ENCODE results near the gene GRIA2.

GRCh38 chr4:157245351-157245750 is 24.8 kb downstream of the GRIA2 start:
- no peak for TF ChIP-seq CTCF (IDR thresholded peaks at IDR 0.05)
- TF ChIP-seq EZH2 (IDR thresholded peaks at IDR 0.05; ENCODE audit: borderline replicate concordance, insufficient read depth, low read depth, low read length, poor library complexity, severe bottlenecking), result no peak
